CD4-positive, alpha-beta T cell treated with Interleukin-15 for 1 hour (primary cell): ENCODE measurements around the gene DLAT.
"Not testable (repeated sequence)": the region's sequence is repeated elsewhere in the genome, so short reads cannot be mapped to it uniquely, and the experiment has no call there.

Experiments
- DNase-seq: peaks from one replicate; pipeline ENCODE4 v3.0.0-alpha.2; 2020

Gene DLAT

DNA sequence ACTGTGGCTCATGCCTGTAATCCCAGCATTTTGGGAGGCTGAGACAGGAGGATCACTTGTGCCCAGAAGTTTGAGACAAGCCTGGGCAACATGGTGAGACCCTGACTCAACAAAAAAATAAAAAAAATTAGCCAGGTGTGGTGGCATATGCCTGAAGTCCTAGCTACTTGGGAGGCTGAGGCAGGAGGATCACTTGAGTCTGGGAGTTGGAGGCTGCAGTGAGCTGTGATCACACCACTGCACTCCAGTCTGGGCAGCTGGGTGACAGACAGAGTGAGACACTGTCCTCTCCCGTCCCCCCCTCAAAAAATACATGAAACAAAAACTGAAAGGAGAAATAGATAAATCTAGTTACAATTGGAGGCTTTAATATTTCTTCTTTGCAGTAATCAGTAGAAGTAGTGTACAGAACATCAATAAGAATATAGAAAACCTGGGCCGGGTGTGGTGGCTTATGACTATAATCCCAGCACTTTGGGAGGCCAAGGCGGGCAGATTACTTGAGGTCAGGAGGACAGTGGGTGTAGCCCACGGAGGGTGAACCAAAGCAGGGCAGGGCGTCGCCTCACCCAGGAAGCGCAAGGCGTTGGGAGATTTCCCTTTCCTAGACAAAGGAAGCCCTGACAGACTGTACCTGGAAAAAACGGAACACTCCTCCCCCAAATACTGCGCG lies 19.6 kb upstream of the DLAT start:
- no peak for DNase-seq

DNA sequence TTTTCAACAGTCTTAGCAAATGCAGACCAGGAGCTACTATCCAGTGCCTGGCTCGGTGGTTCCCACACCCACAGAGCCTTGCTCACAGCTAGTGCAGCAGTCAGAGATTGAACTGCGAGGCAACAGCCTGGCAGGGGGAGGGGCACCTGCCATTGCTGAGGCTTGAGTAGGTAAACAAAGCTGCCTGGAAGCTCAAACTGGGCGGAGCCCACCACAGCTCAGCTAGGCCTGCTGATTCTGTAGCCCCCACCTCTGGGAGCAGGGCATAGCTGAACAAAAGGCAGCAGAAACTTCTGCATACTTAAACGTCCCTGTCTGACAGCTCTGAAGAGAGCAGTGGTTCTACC lies 19.1 kb upstream of the DLAT start:
- DNase-seq, result not testable (repeated sequence)

DNA sequence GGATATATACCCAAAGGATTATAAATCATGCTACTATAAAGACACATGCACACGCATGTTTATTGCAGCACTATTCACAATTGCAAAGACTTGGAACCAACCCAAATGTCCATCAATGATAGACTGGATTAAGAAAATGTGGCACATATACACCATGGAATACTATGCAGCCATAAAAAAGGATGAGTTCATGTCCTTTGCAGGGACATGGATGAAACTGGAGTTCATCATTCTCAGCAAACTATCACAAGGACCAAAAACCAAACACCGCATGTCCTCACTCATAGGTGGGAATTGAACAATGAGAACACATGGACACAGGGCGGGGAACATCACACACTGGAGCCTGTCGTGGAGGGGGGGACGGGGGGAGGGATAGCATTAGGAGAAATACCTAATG lies 13.8 kb upstream of the DLAT start:
- DNase-seq, result not testable (repeated sequence)

DNA sequence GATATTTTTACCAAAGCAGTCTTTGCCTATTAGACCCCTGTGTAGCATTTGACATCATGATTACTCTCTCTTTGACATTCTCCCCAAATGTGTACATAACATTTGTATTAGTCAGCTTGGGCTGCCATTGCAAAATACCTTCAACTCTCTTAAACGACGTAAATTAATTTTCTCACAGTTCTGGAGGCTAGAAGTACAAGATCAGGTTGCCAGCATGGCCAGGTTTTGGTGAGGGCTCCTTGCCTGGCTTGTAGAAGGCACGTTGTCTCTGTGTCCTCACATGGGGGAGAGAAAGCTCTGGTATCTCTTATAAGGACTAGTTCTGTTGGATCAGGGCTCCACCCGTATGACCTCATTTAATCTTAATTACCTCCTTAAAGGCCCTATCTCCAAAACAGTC lies 12.3 kb upstream of the DLAT start:
- no peak for DNase-seq

DNA sequence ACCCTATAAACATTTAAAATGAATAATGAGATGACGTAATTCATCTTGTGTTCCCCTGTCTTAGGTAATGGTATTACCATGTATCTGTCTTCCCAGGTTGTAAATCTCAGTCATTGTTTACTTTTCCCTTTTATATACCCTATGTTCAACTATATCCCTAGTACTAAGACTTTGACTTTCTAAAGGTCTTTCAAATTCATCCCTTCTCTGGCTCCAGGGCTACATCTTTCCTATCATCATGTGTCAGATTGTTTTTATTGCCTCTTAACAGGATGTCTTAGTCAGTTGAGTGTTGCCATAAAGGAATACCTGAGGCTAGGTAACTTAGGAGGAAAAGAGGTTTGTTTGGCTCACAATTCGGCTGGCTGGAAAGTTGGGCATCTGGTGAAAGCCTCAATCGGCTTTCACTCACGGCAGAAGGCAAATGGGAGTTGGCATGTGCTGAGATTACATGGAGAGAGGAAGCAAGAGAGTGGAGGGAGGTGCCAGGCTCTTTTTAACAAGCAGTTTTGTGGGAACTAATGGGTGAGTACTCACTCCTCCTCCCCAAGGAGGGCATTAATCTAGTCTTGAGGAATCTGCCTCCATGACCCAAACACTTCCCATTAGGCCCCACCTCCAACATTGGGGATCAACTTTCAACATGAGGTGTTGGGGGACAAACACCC lies 11.6 kb upstream of the DLAT start:
- DNase-seq, result no peak

DNA sequence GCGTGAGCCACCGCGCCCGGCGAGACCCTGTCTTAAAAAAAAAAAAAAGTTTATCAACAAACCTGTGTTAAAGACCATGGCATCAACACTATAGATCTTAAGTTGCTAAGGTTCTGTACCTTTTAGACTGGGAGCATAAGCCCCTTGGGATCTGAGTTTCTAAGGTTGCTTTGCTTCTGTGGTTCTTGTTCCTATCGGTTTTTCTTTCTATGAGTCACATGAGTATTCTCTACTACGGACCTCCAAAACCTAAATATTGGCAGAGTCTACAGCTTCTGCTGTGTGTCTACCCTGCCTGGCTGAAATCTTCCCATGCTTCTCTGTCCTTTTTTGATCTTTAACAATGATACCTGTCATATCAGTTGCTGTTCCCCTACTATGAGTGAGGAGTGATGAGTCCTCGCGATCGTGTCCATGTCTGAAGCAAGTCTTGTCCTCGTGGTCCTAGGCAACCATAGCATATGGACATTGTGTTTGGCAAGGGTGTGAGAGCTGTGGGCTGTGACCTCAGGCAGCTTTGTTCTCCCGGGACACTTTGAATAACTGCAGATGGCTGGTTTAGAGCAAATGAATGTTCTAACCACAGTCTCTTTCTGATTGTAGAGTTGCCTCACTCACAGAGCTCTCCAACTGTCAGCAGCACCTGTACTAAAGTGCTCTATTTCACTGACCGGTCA lies 9.0 kb upstream of the DLAT start:
- no peak for DNase-seq

DNA sequence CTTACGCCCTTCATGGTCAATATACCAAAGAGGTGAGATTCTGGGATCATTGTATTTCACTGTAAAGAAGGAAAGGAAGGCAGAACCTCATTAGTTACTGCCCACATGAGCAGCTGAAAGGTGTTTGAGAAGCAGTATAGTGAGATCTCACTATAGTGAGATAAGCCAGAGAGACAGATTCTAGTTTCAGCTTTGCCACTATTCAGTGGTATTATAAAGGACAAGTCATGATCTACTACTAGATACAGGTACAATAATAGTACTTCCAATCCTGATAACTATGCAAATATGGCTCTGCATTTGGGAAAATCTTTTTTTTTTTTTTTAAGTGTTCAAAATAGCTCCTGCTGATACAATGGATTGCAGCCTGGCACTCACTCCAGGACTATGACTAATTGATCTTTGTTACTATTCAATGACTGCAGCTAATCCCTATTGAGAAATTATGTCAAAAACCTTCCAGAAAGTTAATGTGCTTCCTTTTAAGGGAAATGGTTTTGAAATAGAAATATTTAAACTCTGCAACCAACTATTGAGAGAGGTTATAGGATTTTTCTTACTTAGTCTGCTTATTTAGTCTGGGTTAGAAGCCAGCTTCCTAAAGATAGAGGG lies 8.3 kb upstream of the DLAT start:
- DNase-seq, result no peak

DNA sequence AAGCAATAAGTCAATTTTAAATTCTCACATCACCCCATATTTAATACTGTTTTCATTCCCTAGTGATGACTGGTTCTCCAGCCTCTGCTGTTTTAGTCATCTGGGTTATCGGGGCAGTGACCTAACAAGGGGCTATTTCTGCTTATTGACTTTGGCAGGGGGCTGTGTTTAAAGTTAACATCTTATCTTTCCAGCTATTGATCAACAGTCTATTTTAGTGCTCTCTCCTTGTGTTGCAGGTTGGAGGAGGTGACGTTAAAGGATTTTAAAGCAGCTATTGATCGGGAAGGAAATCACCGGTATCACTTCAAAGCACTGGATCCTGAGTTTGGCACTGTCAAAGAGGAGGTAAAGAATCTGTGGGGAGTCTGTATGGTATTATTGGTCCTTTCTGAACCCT lies 7.7 kb upstream of the DLAT start:
- no peak for DNase-seq

DNA sequence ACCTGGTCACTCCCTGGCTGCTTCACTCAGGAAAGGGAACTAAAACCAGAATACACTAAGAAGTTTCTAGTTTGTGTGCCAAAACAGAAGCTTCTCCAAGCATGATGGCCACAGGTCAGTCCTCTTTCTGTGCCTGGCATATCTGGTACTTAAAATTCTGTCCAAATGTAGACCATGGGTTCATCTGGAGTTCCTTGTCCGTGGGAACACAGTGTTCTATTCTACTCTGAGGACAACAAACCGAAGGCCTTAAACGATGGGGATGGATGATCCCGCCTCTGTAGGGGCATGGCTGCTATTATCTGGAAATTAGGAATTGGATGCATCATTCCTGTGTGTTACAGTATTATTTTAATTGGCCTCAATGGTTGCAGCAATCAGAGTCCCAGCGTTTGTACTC lies 6.1 kb upstream of the DLAT start:
- no peak for DNase-seq

DNA sequence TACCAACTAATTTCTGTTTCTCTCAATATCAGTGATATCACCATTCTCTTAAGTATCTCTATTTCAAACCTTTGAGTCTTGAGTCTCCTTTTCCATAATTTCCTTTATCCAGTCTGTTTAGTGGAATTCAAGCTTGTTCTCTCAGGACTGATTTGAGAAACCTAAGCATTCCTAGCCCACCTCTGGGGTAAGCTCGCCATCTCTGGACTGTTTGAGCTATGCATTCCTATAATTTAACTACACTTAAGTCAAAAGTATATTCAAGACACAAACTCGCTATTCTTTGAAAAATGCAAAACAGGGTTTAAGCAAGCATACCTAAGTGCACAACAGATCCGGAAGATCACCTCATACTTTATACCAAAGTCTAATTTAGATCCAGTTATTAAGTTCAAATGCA lies 2.1 kb upstream of the DLAT start:
- DNase-seq, result no peak

DNA sequence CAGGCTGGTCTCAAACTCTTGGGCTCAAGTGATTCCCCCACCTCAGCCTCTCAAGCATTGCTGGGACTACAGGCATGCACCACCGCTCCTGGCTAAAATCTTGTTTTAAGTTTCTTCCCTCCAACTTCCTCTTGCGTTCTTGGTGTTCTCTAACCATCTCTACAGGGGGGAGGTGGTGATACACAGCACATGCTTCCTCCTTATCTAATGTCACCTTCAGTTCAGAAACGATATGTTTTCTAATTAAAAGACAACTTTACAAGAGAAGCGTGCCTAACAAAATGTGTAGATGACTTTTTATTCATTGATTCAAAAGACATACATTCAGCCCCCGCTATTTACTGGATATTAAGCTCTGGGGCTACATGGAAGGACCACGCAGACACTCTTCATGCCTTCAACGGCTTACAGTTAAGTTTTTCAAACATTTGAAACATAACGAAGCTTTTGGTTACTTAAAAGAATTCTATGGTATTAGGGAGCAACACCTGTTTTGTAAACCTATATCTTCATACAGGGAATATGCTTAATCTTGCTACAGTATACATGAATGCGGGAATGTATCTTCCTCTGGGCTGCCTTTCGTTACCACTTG lies 933 bp upstream of the DLAT start:
- no peak for DNase-seq

DNA sequence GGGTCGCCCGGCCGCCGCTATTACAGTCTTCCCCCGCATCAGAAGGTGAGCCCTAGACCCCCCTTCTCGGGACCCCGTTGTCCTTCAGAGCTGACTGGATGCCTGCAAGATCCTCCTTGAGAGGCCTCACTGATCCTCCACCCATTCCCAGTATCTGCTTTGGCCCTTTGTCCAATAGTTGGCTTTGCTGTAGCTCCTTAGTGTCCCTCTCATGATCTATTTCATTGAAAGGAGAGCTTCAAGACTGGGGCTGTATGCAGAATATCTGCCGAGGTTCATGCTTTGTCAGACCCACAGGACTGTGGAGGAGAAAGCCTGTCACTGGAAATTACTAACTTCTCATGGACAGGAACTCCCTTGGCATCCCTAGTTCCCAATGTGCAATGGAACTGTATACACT lies 499 bp downstream of the DLAT start:
- no peak for DNase-seq

DNA sequence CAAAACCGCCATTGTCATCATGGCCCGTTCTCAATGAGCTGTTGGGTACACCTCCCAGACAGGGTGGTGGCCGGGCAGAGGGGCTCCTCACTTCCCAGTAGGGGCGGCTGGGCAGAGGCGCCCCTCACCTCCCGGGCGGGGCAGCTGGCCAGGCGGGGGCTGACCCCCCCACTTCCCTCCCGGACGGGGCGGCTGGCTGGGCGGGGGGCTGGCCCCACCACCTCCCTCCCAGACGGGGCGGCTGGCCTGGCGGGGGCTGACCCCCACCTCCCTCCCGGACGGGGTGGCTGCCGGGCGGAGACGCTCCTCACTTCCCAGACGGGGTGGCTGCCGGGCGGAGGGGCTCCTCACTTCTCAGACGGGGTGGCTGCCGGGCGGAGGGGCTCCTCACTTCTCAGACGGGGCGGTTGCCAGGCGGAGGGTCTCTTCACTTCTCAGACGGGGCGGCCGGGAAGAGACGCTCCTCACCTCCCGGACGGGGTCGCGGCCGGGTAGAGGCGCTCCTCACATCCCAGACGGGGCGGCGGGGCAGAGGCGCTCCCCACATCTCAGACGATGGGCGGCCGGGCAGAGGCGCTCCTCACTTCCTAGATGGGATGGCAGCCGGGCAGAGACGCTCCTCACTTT lies 1.7 kb downstream of the DLAT start:
- not testable (repeated sequence) for DNase-seq

DNA sequence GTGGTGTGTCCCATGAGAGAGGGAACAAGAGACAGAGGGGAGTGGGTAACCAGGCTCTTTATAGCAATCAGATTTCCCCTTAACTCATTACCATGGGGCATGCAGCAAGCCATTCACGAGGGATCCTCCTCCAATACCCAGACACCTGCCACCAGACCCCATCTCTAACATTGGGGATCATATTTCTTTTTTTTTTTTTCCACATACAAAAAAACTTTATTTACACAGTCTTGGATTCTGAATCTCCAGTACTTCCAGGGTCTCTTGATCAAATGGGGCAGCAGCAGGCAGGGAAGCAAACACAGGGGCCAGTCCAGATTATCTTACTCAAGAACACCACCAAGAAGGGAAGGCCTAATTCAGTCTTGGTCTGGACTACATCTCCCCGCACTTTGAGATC lies 4.3 kb downstream of the DLAT start:
- no peak for DNase-seq

DNA sequence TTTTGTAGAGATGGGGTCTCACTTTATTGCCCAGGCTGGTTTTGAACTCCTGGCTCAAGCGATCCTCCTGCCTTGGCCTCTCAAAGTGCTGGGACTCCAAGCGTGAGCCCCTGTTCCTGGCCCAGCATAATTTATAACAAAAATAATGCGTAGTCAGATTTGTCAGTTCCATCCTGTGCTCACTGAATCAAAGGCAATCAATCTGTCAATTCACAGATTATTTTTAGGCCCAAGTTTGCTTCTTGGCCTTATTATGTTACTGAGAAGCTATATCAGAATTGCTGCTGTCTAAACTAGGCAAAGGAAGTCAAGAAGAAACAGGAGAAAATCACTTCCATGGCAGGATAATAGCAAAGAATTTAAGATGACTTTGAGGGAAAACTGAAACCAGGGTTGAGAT lies 8.7 kb downstream of the DLAT start:
- no peak for DNase-seq

DNA sequence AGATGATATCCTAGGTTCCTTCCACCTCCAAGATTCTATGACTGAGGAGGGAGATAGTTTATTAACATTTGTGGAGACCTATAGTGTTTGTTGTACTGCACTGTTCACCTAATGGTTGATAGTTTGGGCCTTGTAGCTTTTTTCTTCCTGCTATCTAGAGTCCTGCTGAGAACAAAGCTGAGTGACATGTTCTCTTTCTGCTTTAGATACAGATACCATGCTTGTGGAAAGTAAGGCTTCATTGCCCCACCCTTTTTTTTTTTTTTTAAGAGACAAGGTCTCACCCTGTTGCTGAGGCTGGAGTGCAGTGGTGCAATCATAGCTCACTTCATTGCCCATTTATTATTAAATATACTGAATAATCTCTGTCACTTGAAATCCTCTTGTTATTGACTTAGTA lies 12.3 kb downstream of the DLAT start:
- DNase-seq, result no peak

DNA sequence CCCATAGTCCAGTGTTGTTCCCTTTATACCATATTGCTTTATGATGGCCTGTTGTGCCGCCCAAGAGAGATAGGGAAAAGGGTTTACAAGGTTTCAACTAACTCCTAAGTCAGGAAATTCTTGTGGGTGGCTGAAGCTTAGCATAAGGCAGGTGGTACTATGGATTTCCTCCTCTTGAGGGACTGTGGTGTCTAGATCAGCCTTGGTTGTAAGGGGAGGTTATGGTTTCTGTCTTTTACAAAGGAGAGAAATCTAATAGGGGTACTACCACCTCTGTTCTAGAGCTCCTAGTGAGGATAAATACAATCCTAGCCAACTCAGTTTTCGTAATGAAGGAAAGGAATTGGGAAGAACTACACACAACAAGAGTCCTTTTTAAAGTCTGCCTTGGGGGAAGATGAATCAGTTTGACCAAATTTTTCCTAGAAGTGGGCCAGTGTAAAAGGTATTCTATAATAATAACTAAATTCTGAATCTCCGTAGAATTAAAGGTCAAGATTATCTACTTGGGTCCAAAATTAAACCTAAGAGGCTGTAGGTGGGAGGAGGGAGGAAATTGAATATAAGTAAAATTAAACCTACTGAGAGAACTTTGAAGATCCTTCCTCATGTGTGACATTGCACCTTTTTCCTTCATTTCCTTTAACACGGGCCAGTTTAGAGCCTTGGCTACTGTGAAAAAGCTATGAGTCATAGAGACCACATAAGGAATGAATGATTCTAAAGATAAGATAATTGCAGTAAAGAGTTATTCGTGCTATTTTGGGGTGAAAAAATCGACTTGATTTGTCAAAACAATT lies 17.2 kb downstream of the DLAT start:
- no peak for DNase-seq

DNA sequence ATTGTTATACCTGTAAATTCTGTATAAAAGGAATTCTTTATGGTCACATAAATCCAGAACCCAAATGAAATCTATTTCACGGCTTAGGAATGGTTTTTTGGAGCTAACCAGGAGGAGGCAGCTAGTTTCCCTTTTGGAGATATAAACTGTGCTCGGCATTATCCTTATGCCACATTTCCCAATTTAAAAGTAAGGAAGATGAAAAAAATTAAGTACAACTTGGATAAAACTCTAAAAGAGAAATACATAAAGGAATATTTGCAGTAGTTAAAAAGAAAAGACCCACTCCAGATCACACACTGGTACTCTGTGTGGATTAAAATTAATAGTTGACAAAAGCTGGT lies 17.7 kb downstream of the DLAT start:
- no peak for DNase-seq

DNA sequence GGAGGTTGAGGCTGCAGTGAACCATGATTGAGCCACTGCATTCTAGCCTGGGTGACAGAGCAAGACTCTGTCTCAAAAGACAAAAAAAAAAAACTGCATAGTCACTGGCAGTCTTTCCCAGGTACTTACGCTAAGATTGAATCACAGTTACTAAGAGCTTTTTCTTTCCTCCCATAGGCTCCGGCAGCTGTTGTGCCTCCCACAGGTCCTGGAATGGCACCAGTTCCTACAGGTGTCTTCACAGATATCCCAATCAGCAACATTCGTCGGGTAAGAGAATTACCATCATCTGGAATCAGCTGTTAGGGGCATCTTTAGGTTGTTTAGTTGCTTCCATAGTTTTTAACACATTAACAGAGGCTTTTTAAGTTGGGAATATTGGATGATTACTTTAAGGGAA lies 19.8 kb downstream of the DLAT start:
- DNase-seq, result no peak

DNA sequence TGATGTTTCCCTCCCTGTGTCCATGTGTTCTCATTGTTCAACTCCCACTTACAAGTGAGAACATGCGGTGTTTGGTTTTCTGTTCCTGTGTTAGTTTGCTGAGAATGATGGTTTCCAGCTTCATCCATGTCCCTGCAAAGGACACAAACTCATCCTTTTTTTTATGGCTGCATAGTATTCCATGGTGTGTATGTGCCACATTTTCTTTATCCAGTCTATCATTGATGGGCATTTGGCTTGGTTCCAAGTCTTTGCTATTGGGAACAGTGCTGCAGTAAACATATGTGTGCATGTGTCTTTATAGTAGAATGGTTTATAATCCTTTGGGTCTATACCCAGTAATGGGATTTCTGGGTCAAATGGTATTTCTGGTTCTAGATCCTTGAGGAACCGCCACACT lies 21.4 kb downstream of the DLAT start:
- not testable (repeated sequence) for DNase-seq

DNA sequence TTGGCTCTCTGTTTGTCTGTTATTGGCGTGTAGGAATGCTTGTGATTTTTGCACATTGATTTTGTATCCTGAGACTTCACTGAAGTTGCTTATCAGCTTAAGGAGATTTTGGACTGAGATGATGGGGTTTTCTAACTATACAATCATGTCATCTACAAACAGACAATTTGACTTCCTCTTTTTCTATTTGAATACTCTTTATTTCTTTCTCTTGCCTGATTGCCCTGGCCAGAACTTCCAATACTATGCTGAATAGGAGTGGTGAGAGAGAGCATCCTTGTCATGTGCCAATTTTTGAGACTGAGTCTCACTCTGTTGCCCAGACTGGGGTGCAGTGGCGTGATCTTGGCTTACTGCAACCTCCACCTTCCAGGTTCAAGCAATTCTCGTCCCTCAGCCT lies 23.0 kb downstream of the DLAT start:
- not testable (repeated sequence) for DNase-seq

DNA sequence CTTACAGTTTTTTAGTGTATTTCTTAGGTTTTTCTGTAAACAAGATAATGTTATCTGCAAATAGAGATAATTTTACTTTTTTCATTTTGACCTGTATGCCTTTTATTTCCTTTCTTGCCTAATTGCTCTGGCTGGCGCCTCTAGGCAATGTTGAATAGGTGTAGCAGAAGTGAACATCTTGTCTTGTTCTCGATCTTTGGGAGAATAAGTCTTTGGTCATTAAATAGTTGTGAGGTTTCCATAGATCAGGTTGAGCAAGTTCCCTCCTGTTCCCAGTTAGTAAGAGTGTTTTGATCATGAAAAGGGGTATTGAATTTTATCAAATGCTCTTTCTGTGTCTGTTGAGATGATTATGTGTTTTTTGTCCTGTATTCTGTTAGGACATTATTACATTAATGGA lies 24.6 kb downstream of the DLAT start:
- no peak for DNase-seq

DNA sequence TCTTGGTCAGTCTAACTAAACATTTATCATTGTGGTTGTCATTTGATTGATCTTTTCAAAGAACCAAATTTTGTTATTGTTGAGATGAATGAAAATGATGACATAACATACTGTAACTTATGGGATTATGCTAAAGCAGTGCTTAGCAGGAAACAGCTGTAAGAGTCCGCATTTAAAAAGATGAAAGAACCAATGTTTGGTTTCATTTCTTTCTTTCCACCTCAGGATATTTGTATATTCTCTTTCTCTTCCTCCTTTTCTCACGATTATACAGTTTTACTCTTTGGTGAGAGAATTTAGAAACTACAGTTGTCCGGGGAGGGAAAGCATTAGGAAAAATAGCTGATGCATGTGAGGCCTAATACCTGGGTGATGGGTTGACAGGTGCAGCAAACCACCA lies 25.5 kb downstream of the DLAT start:
- no peak for DNase-seq
